Trophoblast cell (in vitro differentiated cells and primary cell): ENCODE data around the gene GNAI1.

Experiments used
- DNase-seq, 2 donors: peaks; one replicate each; pipeline ENCODE4 v3.0.0-alpha.2; 2016
- H2AFZ ChIP-seq: 2 replicates; pipeline ENCODE4 v1.6.1; 2013; ENCODE audit warnings: low read length, moderate library complexity, mild to moderate bottlenecking; ENCODE audit not compliant: insufficient read depth, poor library complexity
- H2AK5ac ChIP-seq: 2 replicates; pipeline ENCODE4 v1.6.1; 2013; ENCODE audit warnings: mild to moderate bottlenecking, low read length
- H2BK120ac ChIP-seq: 2 replicates; pipeline ENCODE4 v1.6.1; 2013; ENCODE audit warnings: low read length, mild to moderate bottlenecking, moderate library complexity; ENCODE audit not compliant: insufficient read depth, poor library complexity
- H2BK12ac ChIP-seq: 2 replicates; pipeline ENCODE4 v1.6.1; 2013; ENCODE audit warnings: mild to moderate bottlenecking, low read length, moderate library complexity
- H2BK5ac ChIP-seq: 2 replicates; pipeline ENCODE4 v1.6.1; 2013; ENCODE audit warnings: low read length, low read depth, moderate library complexity, mild to moderate bottlenecking; ENCODE audit not compliant: poor library complexity
- H3K14ac ChIP-seq: 2 replicates; pipeline ENCODE4 v1.6.1; 2013; ENCODE audit warnings: mild to moderate bottlenecking, low read length
- H3K18ac ChIP-seq: 2 replicates; pipeline ENCODE4 v1.6.1; 2013; ENCODE audit warnings: mild to moderate bottlenecking, low read length
- H3K23ac ChIP-seq: 2 replicates; pipeline ENCODE4 v1.6.1; 2013; ENCODE audit warnings: low read length
- H3K27ac ChIP-seq: 2 replicates; pipeline ENCODE4 v1.5.1; 2013; ENCODE audit warnings: low read depth, mild to moderate bottlenecking, inconsistent platforms, low read length, moderate library complexity
- H3K27me3 ChIP-seq: 2 replicates; pipeline ENCODE4 v1.6.1; 2013; ENCODE audit warnings: inconsistent platforms, mild to moderate bottlenecking, low read length, moderate library complexity; ENCODE audit not compliant: insufficient read depth
- H3K36me3 ChIP-seq, 2 experiments: 1 replicate in 1 of 2; 2 replicates in 1 of 2; pipeline ENCODE4 v1.6.1; 2013; ENCODE audit warnings: low read length in 2 of 2, mild to moderate bottlenecking in 2 of 2, moderate library complexity in 1 of 2; ENCODE audit not compliant: insufficient read depth in 2 of 2, control insufficient read depth in 1 of 2
- H3K4ac ChIP-seq: 2 replicates; pipeline ENCODE4 v1.6.1; 2013; ENCODE audit warnings: low read depth, mild to moderate bottlenecking, low read length, moderate library complexity
- H3K4me1 ChIP-seq, 2 experiments: 1 replicate in 1 of 2; 2 replicates in 1 of 2; pipeline ENCODE4 v1.6.1; 2013; ENCODE audit warnings: low read length in 2 of 2, mild to moderate bottlenecking in 2 of 2, moderate library complexity in 1 of 2; ENCODE audit not compliant: insufficient read depth in 2 of 2, control insufficient read depth in 1 of 2
- H3K4me2 ChIP-seq: 2 replicates; pipeline ENCODE4 v1.6.1; 2013; ENCODE audit warnings: inconsistent platforms, mild to moderate bottlenecking, low read length, moderate library complexity
- H3K4me3 ChIP-seq: 2 replicates; pipeline ENCODE4 v1.5.1; 2013; ENCODE audit warnings: mild to moderate bottlenecking, low read depth, low read length, inconsistent platforms
- H3K79me1 ChIP-seq: one replicate; pipeline ENCODE4 v1.6.1; 2013; ENCODE audit warnings: low read length
- H3K79me2 ChIP-seq: 2 replicates; pipeline ENCODE4 v1.6.1; 2013; ENCODE audit warnings: low read length, mild to moderate bottlenecking; ENCODE audit not compliant: control insufficient read depth, insufficient read depth, poor library complexity
- H3K9ac ChIP-seq: 2 replicates; pipeline ENCODE4 v1.6.1; 2013; ENCODE audit warnings: mild to moderate bottlenecking, low read length
- H3K9me3 ChIP-seq: 2 replicates; pipeline ENCODE4 v1.6.1; 2013; ENCODE audit warnings: low read depth, mild to moderate bottlenecking, control low read depth, inconsistent platforms, low read length; ENCODE audit not compliant: insufficient read depth
- H4K12ac ChIP-seq: 2 replicates; pipeline ENCODE4 v1.6.1; 2013; ENCODE audit warnings: low read depth, mild to moderate bottlenecking, low read length, moderate library complexity
- H4K8ac ChIP-seq: 2 replicates; pipeline ENCODE4 v1.6.1; 2013; ENCODE audit warnings: low read depth, mild to moderate bottlenecking, low read length, moderate library complexity
- H4K91ac ChIP-seq: one replicate; pipeline ENCODE4 v1.6.1; 2013; ENCODE audit warnings: low read depth, mild to moderate bottlenecking, low read length, moderate library complexity
- WGBS: extraction: QIAGEN DNeasy Blood & Tissue Kit; methylation state at CpG from one replicate; pipeline ENCODE4 v1.1.7; 2013; ENCODE audit warnings: missing lambda C conversion rate; ENCODE audit not compliant: insufficient read length, insufficient coverage; ENCODE audit errors: extremely low coverage; 5-methylcytosine and 5-hydroxymethylcytosine counted together

Gene GNAI1

GRCh38 chr7:80107278-80107677 is 27.4 kb upstream of the GNAI1 start:
- no peak overlapping the region for H3K27ac ChIP-seq
- no peak overlapping the region for H4K12ac ChIP-seq
- no peak overlapping the region for H3K4me3 ChIP-seq
- no peak overlapping the region for H3K14ac ChIP-seq
- H3K4ac ChIP-seq, result no peak overlapping the region
- no peak overlapping the region for H2BK12ac ChIP-seq
- DNase-seq, result no peak
- H4K8ac ChIP-seq, result no peak overlapping the region
- H3K9ac ChIP-seq, result no peak overlapping the region
- H3K23ac ChIP-seq, result no peak overlapping the region
- H3K79me1 ChIP-seq, result no peaks in the 10 kb centered on the region
- no peaks in the 10 kb centered on the region for H3K36me3 ChIP-seq
- no peak overlapping the region for H4K91ac ChIP-seq
- H3K18ac ChIP-seq, result no peak overlapping the region
- no peak overlapping the region for H3K4me2 ChIP-seq
- peaks cover 5 to 6% of the 10 kb centered on the region in 2 experiments for H3K4me1 ChIP-seq
- H2BK120ac ChIP-seq, result no peak overlapping the region
- H3K9me3 ChIP-seq, result no peaks in the 10 kb centered on the region
- no peaks in the 10 kb centered on the region for H3K79me2 ChIP-seq
- no peak overlapping the region for H2AK5ac ChIP-seq
- WGBS, result no CpG with 5 or more reads among the region's 1 CpG
- no peak overlapping the region for H2BK5ac ChIP-seq
- H2AFZ ChIP-seq, result no peak overlapping the region
- H3K27me3 ChIP-seq, result no peaks in the 10 kb centered on the region

- H3K36me3 ChIP-seq, result no peaks in the 10 kb centered on the region
- H4K91ac ChIP-seq, result no peak overlapping the region
- H3K9ac ChIP-seq, result no peak overlapping the region
- H3K79me2 ChIP-seq, result no peaks in the 10 kb centered on the region
- no peak overlapping the region for H4K8ac ChIP-seq
- no peak overlapping the region for H2BK5ac ChIP-seq
- no peak overlapping the region for H3K18ac ChIP-seq
- no peak overlapping the region for H3K14ac ChIP-seq
- no peak for DNase-seq
- H3K4me3 ChIP-seq, result no peak overlapping the region
- no peaks in the 10 kb centered on the region for H3K9me3 ChIP-seq
- H3K4me1 ChIP-seq, result peaks cover 3 to 4% of the 10 kb centered on the region in 2 experiments
- no peak overlapping the region for H3K23ac ChIP-seq
- H2AK5ac ChIP-seq, result no peak overlapping the region
- H3K4me2 ChIP-seq, result no peak overlapping the region
- H3K27me3 ChIP-seq, result no peaks in the 10 kb centered on the region
- no peak overlapping the region for H4K12ac ChIP-seq
- H2AFZ ChIP-seq, result no peak overlapping the region
- H3K27ac ChIP-seq, result no peak overlapping the region
- no peak overlapping the region for H2BK12ac ChIP-seq
- no CpG with 5 or more reads among the region's 5 CpGs for WGBS
- H3K4ac ChIP-seq, result no peak overlapping the region
- no peak overlapping the region for H2BK120ac ChIP-seq
- H3K79me1 ChIP-seq, result no peaks in the 10 kb centered on the region
Measured at GRCh38 chr7:80110376-80110775, 24.3 kb upstream of the GNAI1 start.

GRCh38 chr7:80114159-80114558 is 20.5 kb upstream of the GNAI1 start:
- H3K79me2 ChIP-seq, result no peaks in the 10 kb centered on the region
- no CpG with 5 or more reads among the region's 4 CpGs for WGBS
- H3K27me3 ChIP-seq, result no peaks in the 10 kb centered on the region
- H3K4me1 ChIP-seq, result no peaks in the 10 kb centered on the region
- H2BK5ac ChIP-seq, result no peak overlapping the region
- H3K4ac ChIP-seq, result no peak overlapping the region
- no peak overlapping the region for H3K23ac ChIP-seq
- H4K8ac ChIP-seq, result no peak overlapping the region
- no peaks in the 10 kb centered on the region for H3K79me1 ChIP-seq
- no peak overlapping the region for H3K14ac ChIP-seq
- no peak overlapping the region for H3K27ac ChIP-seq
- H3K4me2 ChIP-seq, result no peak overlapping the region
- no peak overlapping the region for H3K18ac ChIP-seq
- H2BK12ac ChIP-seq, result no peak overlapping the region
- H4K91ac ChIP-seq, result no peak overlapping the region
- DNase-seq, result no peak
- no peak overlapping the region for H3K4me3 ChIP-seq
- no peak overlapping the region for H2BK120ac ChIP-seq
- H3K36me3 ChIP-seq, result no peaks in the 10 kb centered on the region
- H3K9ac ChIP-seq, result no peak overlapping the region
- no peak overlapping the region for H4K12ac ChIP-seq
- no peak overlapping the region for H2AK5ac ChIP-seq
- H2AFZ ChIP-seq, result no peak overlapping the region
- no peaks in the 10 kb centered on the region for H3K9me3 ChIP-seq

- Histone ChIP-seq H3K27ac (no peak overlapping the region), H2AFZ (no peak overlapping the region), H4K91ac (no peak overlapping the region), H3K9me3 (no peaks in the 10 kb centered on the region), H3K4me3 (no peak overlapping the region), H3K79me2 (no peaks in the 10 kb centered on the region), H3K23ac (no peak overlapping the region), H3K14ac (no peak overlapping the region), H3K4ac (no peak overlapping the region), H4K12ac (no peak overlapping the region), H3K4me2 (no peak overlapping the region), H2AK5ac (no peak overlapping the region), H3K79me1 (no peaks in the 10 kb centered on the region), H4K8ac (no peak overlapping the region), H3K36me3 (no peaks in the 10 kb centered on the region), H3K27me3 (no peaks in the 10 kb centered on the region), H2BK120ac (no peak overlapping the region), H3K4me1 (no peaks in the 10 kb centered on the region), H3K18ac (no peak overlapping the region), H2BK5ac (no peak overlapping the region), H3K9ac (no peak overlapping the region), H2BK12ac (no peak overlapping the region)
- WGBS, result no CpG with 5 or more reads among the region's 4 CpGs
- no peak for DNase-seq
Measured at GRCh38 chr7:80124526-80125264, 9.9 kb upstream of the GNAI1 start.
